HCT116 (cell line): Measurements from ENCODE around the gene HIGD1A. TPM values are rescaled to one million over a fixed set of nuclear protein-coding genes. Genes with fewer than 3 reads are reported as not detected.

Experiments
- ATAC-seq: fragments of 200-7000 bp; cut with Tn5 transposase; 2 replicates; pipeline ENCODE4 v1.9.1; 2020; ENCODE audit warnings: mild to moderate bottlenecking, moderate library complexity
- BruUV-seq: library from RNA; stranded (reverse); fragments of 400-500 nt; replicated peaks from 2 replicates; lab custom pipeline; 2021; lab: Mats Ljungman, UMichigan
- CTCF ChIA-PET: fragments of 300-600 bp; sonication (Branson Sonifier 250); formaldehyde crosslinking; loops from one replicate; lab custom pipeline; 2021; ENCODE audit warnings: antibody characterized with exemption; lab: Charles Lee
- POLR2A ChIA-PET: fragments of 300-600, 350-600 bp; sonication (Branson Sonifier 250); formaldehyde crosslinking; loops from one replicate; lab custom pipeline; 2021; ENCODE audit warnings: antibody characterized with exemption; lab: Charles Lee
- RAD21 ChIA-PET, 2 experiments: fragments of 300-600 bp; sonication (Branson Sonifier 250); formaldehyde crosslinking; loops; one replicate each; lab custom pipeline; 2023; ENCODE audit warnings: low total read pairs in 2 of 2; ENCODE audit not compliant: uncharacterized antibody in 2 of 2, unreplicated experiment in 2 of 2, low non-redundant PET in 1 of 2; lab: Charles Lee
- DNase-seq: peaks from one replicate; pipeline ENCODE4 v3.0.0-alpha.2; 2010; ENCODE audit warnings: low read depth, low spot score
- H2AFZ ChIP-seq: fragments of 200-600 bp; shearing (Covaris generic), sonication (generic); 2 replicates; pipeline ENCODE4 v1.6.1; 2017; ENCODE audit warnings: low read depth, mixed run types, mixed read lengths, antibody characterized with exemption, low read length; ENCODE audit not compliant: poor library complexity, severe bottlenecking
- H3K27ac ChIP-seq: 2 replicates; pipeline ENCODE4 v1.5.1; 2012; ENCODE audit warnings: low read depth, low read length
- H3K27me3 ChIP-seq: fragments of 200-600 bp; sonication (generic); 2 replicates; pipeline ENCODE4 v1.6.1; 2016; ENCODE audit warnings: mixed run types, low read length, mixed read lengths; ENCODE audit not compliant: insufficient read depth
- H3K36me3 ChIP-seq, 2 experiments: fragments of 200-500 bp in 1 of 2; fragments of 200-600 bp in 1 of 2; sonication (Bioruptor generic) in 1 of 2; sonication (generic) in 1 of 2; 2 replicates each; pipeline versions ENCODE4 v1.5.1 to v1.6.1; 2014 to 2016; ENCODE audit warnings: low read length in 2 of 2, inconsistent platforms in 1 of 2, mixed read lengths in 1 of 2, mixed run types in 1 of 2; ENCODE audit not compliant: insufficient read depth in 2 of 2, control insufficient read depth in 1 of 2
- H3K4me1 ChIP-seq, 2 experiments: fragments of 200-600 bp in 1 of 2; sonication (generic) in 1 of 2; 2 replicates each; pipeline versions ENCODE4 v1.5.1 to v1.6.1; 2012 to 2017; ENCODE audit warnings: low read length in 2 of 2, inconsistent platforms in 1 of 2, mild to moderate bottlenecking in 1 of 2, mixed read lengths in 1 of 2, mixed run types in 1 of 2, moderate library complexity in 1 of 2; ENCODE audit not compliant: insufficient read depth in 2 of 2, control insufficient read depth in 1 of 2
- H3K4me2 ChIP-seq: fragments of 200-600 bp; sonication (generic); 2 replicates; pipeline ENCODE4 v1.6.1; 2017; ENCODE audit warnings: mixed run types, low read length, mixed read lengths
- H3K4me3 ChIP-seq, 2 experiments: fragments of 200-600 bp in 1 of 2; sonication (generic) in 1 of 2; replicated peaks in 1 of 2; 2 replicates each; pipeline ENCODE4 v1.5.1; 2011 to 2016; ENCODE audit warnings: low read length in 2 of 2, control low read depth in 1 of 2, low read depth in 1 of 2, mild to moderate bottlenecking in 1 of 2, mixed read lengths in 1 of 2, mixed run types in 1 of 2
- H3K79me2 ChIP-seq: fragments of 200-600 bp; sonication (generic); 2 replicates; pipeline ENCODE4 v1.6.1; 2017; ENCODE audit warnings: mild to moderate bottlenecking, mixed run types, low read length, moderate library complexity, mixed read lengths; ENCODE audit not compliant: insufficient read depth
- H3K9ac ChIP-seq: fragments of 200-600 bp; sonication (generic); 2 replicates; pipeline ENCODE4 v1.6.1; 2016; ENCODE audit warnings: low read length, mixed read lengths
- H3K9me2 ChIP-seq: fragments of 200-600 bp; sonication (generic), shearing (Covaris generic); 2 replicates; pipeline ENCODE4 v1.6.1; 2017; ENCODE audit warnings: mixed run types, mild to moderate bottlenecking, moderate library complexity; ENCODE audit not compliant: insufficient read depth
- H3K9me3 ChIP-seq, 2 experiments: fragments of 200-500 bp in 1 of 2; fragments of 200-600 bp in 1 of 2; sonication (Bioruptor generic) in 1 of 2; sonication (generic) in 1 of 2; 2 replicates each; pipeline ENCODE4 v1.6.1; 2014 to 2017; ENCODE audit warnings: low read length in 2 of 2, mixed read lengths in 2 of 2, inconsistent platforms in 1 of 2, low read depth in 1 of 2, mild to moderate bottlenecking in 1 of 2, mixed run types in 1 of 2, moderate library complexity in 1 of 2; ENCODE audit not compliant: control insufficient read depth in 1 of 2, insufficient read depth in 1 of 2
- H4K20me1 ChIP-seq: fragments of 200-600 bp; sonication (generic), shearing (Covaris generic); 2 replicates; pipeline ENCODE4 v1.6.1; 2017; ENCODE audit warnings: mixed run types, mild to moderate bottlenecking, moderate library complexity; ENCODE audit not compliant: insufficient read depth
- CBX3 ChIP-seq: IDR thresholded peaks from 2 replicates; pipeline ENCODE4 v1.6.1; 2012; ENCODE audit warnings: low read depth
- CEBPB ChIP-seq: IDR thresholded peaks from 2 replicates; pipeline ENCODE4 v1.6.1; 2012; ENCODE audit warnings: low read depth
- EGR1 ChIP-seq: IDR thresholded peaks from 2 replicates; pipeline ENCODE4 v1.6.1; 2012; ENCODE audit warnings: low read depth
- ELF1 ChIP-seq: IDR thresholded peaks from 2 replicates; pipeline ENCODE4 v1.6.1; 2012; ENCODE audit warnings: low read depth, borderline replicate concordance
- RAD21 ChIP-seq: IDR thresholded peaks from 2 replicates; pipeline ENCODE4 v1.6.1; 2012; ENCODE audit warnings: low read depth, mild to moderate bottlenecking
- SIN3A ChIP-seq: IDR thresholded peaks from 2 replicates; pipeline ENCODE4 v1.6.1; 2012; ENCODE audit warnings: low read depth
- TCF7L2 ChIP-seq: IDR thresholded peaks from 2 replicates; pipeline ENCODE4 v1.7.0; 2011; ENCODE audit warnings: borderline replicate concordance, inconsistent platforms; ENCODE audit not compliant: insufficient read depth, insufficient read length; ENCODE audit errors: extremely low read depth
- intact Hi-C: fragments of 100-400 bp; cut with micrococcal nuclease; formaldehyde crosslinking; loops from 2 replicates; pipeline ENCODE4 v1.10.0; 2022
- total RNA-seq: library from RNA; stranded (reverse); gene quantifications from one replicate; pipeline ENCODE4 v1.2.1, GENCODE V29; 2021; ENCODE audit not compliant: unreplicated experiment
- TF ChIP-seq, protein P1 (sequence below), 3 experiments: fragments of 200-600 bp in 1 of 3; sonication (generic) in 1 of 3; IDR thresholded peaks in 2 of 3; conservative IDR thresholded peaks in 1 of 3; 2 replicates each; pipeline ENCODE4 v1.5.1; 2012 to 2017; ENCODE audit warnings: low read depth in 2 of 3, low read length in 2 of 3, antibody characterized with exemption in 1 of 3, borderline replicate concordance in 1 of 3, control low read depth in 1 of 3, mild to moderate bottlenecking in 1 of 3, mixed read lengths in 1 of 3, mixed run types in 1 of 3, moderate library complexity in 1 of 3; ENCODE audit not compliant: insufficient read depth in 1 of 3

HIGD1A gene
- total RNA-seq, 1 experiment from 2014 or later, result 71.2 TPM

DNA sequence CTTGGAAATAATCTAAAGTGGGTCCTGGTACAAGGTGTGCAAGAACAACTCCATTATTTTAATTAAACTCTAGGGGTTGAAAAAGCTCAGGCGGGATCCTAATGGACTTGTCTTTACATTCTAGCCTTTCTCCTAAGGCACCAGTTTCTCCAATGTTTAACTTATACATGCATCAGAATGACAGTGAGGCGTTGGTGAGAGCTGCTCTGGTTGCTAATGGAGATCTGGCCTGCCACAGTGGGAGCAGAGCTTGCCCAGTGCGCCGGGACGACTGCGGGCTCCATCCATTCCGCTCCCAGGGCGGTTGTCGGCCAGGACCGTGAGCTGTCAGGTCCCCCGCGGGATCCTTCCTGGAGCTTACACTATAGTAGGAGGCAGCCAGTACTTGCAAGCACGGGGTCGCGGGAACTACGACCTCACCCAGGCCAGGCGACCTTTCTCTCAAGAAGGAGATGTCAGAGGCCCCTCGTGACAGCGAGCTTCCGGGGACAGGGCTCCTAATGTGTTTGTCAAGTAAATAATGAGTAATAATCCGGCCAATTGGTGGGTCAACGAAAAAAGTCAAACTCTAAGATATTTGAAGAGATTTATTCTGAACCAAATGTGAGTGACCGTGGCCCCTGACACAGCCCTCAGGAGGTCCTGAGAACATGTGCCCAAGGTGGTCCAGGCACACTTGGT, 991 bp upstream of the HIGD1A start (continued):
- TF ChIP-seq, protein P1, sequence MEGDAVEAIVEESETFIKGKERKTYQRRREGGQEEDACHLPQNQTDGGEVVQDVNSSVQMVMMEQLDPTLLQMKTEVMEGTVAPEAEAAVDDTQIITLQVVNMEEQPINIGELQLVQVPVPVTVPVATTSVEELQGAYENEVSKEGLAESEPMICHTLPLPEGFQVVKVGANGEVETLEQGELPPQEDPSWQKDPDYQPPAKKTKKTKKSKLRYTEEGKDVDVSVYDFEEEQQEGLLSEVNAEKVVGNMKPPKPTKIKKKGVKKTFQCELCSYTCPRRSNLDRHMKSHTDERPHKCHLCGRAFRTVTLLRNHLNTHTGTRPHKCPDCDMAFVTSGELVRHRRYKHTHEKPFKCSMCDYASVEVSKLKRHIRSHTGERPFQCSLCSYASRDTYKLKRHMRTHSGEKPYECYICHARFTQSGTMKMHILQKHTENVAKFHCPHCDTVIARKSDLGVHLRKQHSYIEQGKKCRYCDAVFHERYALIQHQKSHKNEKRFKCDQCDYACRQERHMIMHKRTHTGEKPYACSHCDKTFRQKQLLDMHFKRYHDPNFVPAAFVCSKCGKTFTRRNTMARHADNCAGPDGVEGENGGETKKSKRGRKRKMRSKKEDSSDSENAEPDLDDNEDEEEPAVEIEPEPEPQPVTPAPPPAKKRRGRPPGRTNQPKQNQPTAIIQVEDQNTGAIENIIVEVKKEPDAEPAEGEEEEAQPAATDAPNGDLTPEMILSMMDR (IDR thresholded peaks at IDR 0.05 in 2 of 3, conservative IDR thresholded peaks at IDR 0.05 in 1 of 3; ENCODE audit: borderline replicate concordance in 1 of 3, insufficient read depth in 1 of 3, low read depth in 2 of 3, low read length in 2 of 3), result no peak
- TF ChIP-seq CBX3 (no peak), EGR1 (no peak), ELF1 (no peak), TCF7L2 (no peak)

DNA sequence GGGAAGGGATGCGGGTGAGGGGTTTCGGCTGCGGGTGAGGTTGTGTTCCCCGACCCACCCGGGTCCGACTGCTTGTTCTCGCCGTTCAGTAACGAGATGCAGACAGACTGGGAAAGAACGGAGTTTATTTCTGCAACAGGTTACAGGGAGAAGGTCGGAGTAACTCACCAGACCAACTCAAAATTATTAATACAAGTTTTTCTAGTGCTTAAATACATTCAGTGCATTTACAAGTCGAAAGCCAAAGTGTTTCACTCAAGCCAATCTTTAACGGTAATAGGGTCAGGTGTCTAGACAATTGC, 492 bp upstream of the HIGD1A start:
- intact Hi-C loops, result no loop called here
- peak; percentile 33 for ATAC-seq
- BruUV-seq, result TSS peak; percentile 88

More for the DNA sequence above, 492 bp upstream of the HIGD1A start:
- peak overlapping the region; percentile 70; the same call in 1 of the 2 replicates for H3K27ac ChIP-seq
- H3K9me3 ChIP-seq, result no peaks in the 10 kb centered on the region
- H3K9ac ChIP-seq, result peak overlapping the region; percentile 94
- H3K9me2 ChIP-seq, result no peaks in the 10 kb centered on the region
- peak overlapping the region; percentile 88 to 98 for H3K4me3 ChIP-seq
- CTCF ChIA-PET, result interaction anchor here (1.1 to 2.9 kb wide), 2 partner anchors 25 to 26 kb away, joined by 3 to 11 read pairs; no protein-coding TSS in a partner anchor
- H3K27me3 ChIP-seq, result no peaks in the 10 kb centered on the region
- RAD21 ChIA-PET, result no interaction called here
- TF ChIP-seq TCF7L2 (no peak), SIN3A (no peak), CEBPB (no peak), RAD21 (no peak), CBX3 (no peak)
- no peaks in the 10 kb centered on the region for H3K36me3 ChIP-seq
- peaks cover 44% of the 10 kb centered on the region for H3K79me2 ChIP-seq
- POLR2A ChIA-PET, result interaction anchor here (0.8 to 1.6 kb wide), 4 partner anchors 11 to 47 kb away, joined by 3 to 6 read pairs (median 4); no protein-coding TSS in a partner anchor
- peaks cover 0 to 15% of the 10 kb centered on the region in 2 experiments; a peak in 2 of 4 replicates for H3K4me1 ChIP-seq
- no peaks in the 10 kb centered on the region for H4K20me1 ChIP-seq
- H2AFZ ChIP-seq, result no peak overlapping the region
- peak overlapping the region; percentile 95 for H3K4me2 ChIP-seq
- DNase-seq, result no peak
